ENCODE data around the gene EPM2A. TPM values are rescaled to one million over a fixed set of nuclear protein-coding genes. Genes with fewer than 3 reads are reported as not detected.

Gene EPM2A
- total and polyA plus RNA-seq, 2 of the 4 experiments (the other 2 are of a cell fraction) = 2.1 to 4.5 TPM

DNA sequence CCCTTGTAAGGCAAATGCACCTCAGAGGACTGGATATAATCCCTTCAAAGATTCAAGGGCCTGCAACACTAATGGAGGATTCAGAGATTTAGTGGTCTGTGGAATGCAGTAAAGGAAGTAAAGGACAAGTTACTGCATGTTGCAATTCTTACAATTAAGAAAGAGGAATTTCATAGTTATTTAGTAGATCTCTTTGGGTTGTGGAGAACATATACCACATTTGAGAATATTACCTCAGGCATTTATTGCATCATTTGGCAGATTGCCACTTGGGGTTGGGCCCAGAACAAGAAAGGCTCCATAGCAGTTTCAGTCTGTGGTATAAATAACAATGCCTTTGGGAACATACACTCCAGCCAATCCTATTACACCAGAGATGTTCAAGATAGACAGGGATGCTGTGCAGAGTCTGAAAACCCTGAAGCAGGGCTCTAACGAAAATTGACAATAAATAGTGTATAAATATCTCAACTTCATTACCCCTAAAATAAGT is 20.9 kb upstream of the EPM2A start:
- dilution Hi-C loops (cut with HindIII; ENCODE audit: low sequenced_read_pairs, unreplicated experiment) (no loop called here), intact Hi-C loops (cut with micrococcal nuclease) (no loop called here), in situ Hi-C loops (cut with MboI; ENCODE audit: low sequenced_read_pairs) (no loop called here)
- Histone ChIP-seq H3K9me3 (ENCODE audit: control insufficient read depth, insufficient read depth, low read length) (no peaks in the 10 kb centered on the region), H3K23ac (ENCODE audit: low read depth, low read length) (no peak overlapping the region), H4K20me1 (ENCODE audit: insufficient read depth, low read length) (no peaks in the 10 kb centered on the region), H3K79me1 (ENCODE audit: low read depth in 1 of 2, low read length in 2 of 2) (no peaks in the 10 kb centered on the region), H3K27me3 (ENCODE audit: control insufficient read depth, insufficient read depth, low read length) (no peaks in the 10 kb centered on the region), H3K14ac (replicated peaks; ENCODE audit: low read depth, low read length) (no peak overlapping the region), H3K36me3 (ENCODE audit: control insufficient read depth, insufficient read depth, low read length) (no peaks in the 10 kb centered on the region), H3K4me3 (ENCODE audit: insufficient read depth, low read depth, low read length) (no peak overlapping the region), H3K56ac (ENCODE audit: extremely low read depth, insufficient read depth, low read length) (no peak overlapping the region), H2AK5ac (ENCODE audit: low read depth, low read length) (no peak overlapping the region), H4K8ac (ENCODE audit: low read depth in 2 of 2, low read length in 2 of 2) (no peak overlapping the region), H3K27ac (ENCODE audit: insufficient read depth, low read length) (peak overlapping the region; percentile 72; the same call in 1 of the 2 replicates), H2AK9ac (replicated peaks; ENCODE audit: low read depth, low read length, poor library complexity) (no peak overlapping the region), H2BK5ac (ENCODE audit: low read depth, low read length, poor library complexity, severe bottlenecking) (no peak overlapping the region), H2AFZ (replicated peaks; ENCODE audit: low read length, poor library complexity) (no peak overlapping the region), H2BK120ac (ENCODE audit: low read depth, low read length) (peak overlapping the region; percentile 30; the same call in 1 of the 2 replicates), H3K9me1 (ENCODE audit: insufficient read depth, low read length) (no peaks in the 10 kb centered on the region), H2BK15ac (ENCODE audit: low read depth, low read length) (no peak overlapping the region), H3K9ac (ENCODE audit: low read depth, low read length) (no peak overlapping the region), H3K4ac (ENCODE audit: low read depth, low read length) (no peak overlapping the region), H3K4me1 (ENCODE audit: control insufficient read depth, insufficient read depth, low read length) (peaks cover 3% of the 10 kb centered on the region; the same call in 1 of the 2 replicates), H3K18ac (ENCODE audit: low read depth, low read length) (no peak overlapping the region), H4K91ac (ENCODE audit: insufficient read depth, low read depth, low read length) (no peak overlapping the region), H4K5ac (ENCODE audit: low read depth, low read length) (no peak overlapping the region), H3K4me2 (ENCODE audit: low read depth, low read length) (peak overlapping the region; percentile 29; the same call in 1 of the 2 replicates), H2BK20ac (ENCODE audit: low read depth, low read length) (peak overlapping the region; percentile 46; the same call in 1 of the 2 replicates)
- peak; percentile 89 for DNase-seq
- ChIA-PET POLR2A (ENCODE audit: unreplicated experiment) (interaction anchor here (0.6 kb wide), 1 partner anchor 21 kb away, joined by 3 read pairs; no protein-coding TSS in a partner anchor), CTCF (no interaction called here)
- TF ChIP-seq CEBPB (IDR thresholded peaks at IDR 0.05; ENCODE audit: low read depth, low read length) (peak; percentile 91), MAZ (IDR thresholded peaks at IDR 0.05; ENCODE audit: borderline replicate concordance, low read depth, low read length) (no peak)
- peak; percentile 79 for ATAC-seq (ENCODE audit: low read depth)
- no CpG with 5 or more reads among the region's 1 CpG for WGBS, 2 experiments (ENCODE audit: extremely low coverage in 2 of 2, insufficient read length in 1 of 2)
- no TSS peak for BruUV-seq (replicated peaks)
